HG03097 (cell line): ENCODE data around the gene MBP.

Experiments
- ATAC-seq: cut with Tn5 transposase; IDR thresholded peaks from one replicate; pipeline ENCODE4 v1.9.1; 2021; ENCODE audit not compliant: unreplicated experiment, low FRiP score

MBP gene

GRCh38 chr18:77054606-77055428 lies 77.8 kb downstream of the MBP start:
- peak; percentile 74 for ATAC-seq

- ATAC-seq: peak; percentile 22
Measured at GRCh38 chr18:77054288-77054605, 78.3 kb downstream of the MBP start.

- no peak for ATAC-seq
Measured at GRCh38 chr18:77053616-77054287, 78.8 kb downstream of the MBP start.

- peak; percentile 26 for ATAC-seq
Measured at GRCh38 chr18:77052983-77053309, 79.6 kb downstream of the MBP start.

- ATAC-seq: no peak
Measured at GRCh38 chr18:77052297-77052982, 80.1 kb downstream of the MBP start.

GRCh38 chr18:77051581-77052296 lies 80.8 kb downstream of the MBP start:
- ATAC-seq: no peak

- ATAC-seq: no peak
Measured at GRCh38 chr18:77049938-77050337, 82.6 kb downstream of the MBP start.

- ATAC-seq: no peak
Measured at GRCh38 chr18:77047803-77048419, 84.7 kb downstream of the MBP start.

GRCh38 chr18:77046994-77047393 lies 85.6 kb downstream of the MBP start:
- ATAC-seq: no peak

GRCh38 chr18:77046409-77046808 lies 86.2 kb downstream of the MBP start:
- no peak for ATAC-seq

GRCh38 chr18:77045677-77046076 lies 86.9 kb downstream of the MBP start:
- no peak for ATAC-seq

GRCh38 chr18:77044866-77045664 lies 87.5 kb downstream of the MBP start:
- ATAC-seq: no peak

GRCh38 chr18:77043541-77044280 lies 88.9 kb downstream of the MBP start:
- ATAC-seq: no peak

- ATAC-seq: no peak
Measured at GRCh38 chr18:77042583-77042982, 90.0 kb downstream of the MBP start.

- ATAC-seq: no peak
Measured at GRCh38 chr18:77039196-77040130, 93.1 kb downstream of the MBP start.

- no peak for ATAC-seq
Measured at GRCh38 chr18:77038182-77038858, 94.3 kb downstream of the MBP start.

- no peak for ATAC-seq
Measured at GRCh38 chr18:77037567-77037966, 95.0 kb downstream of the MBP start.
